ENCODE measurements around the gene CXXC1.
"Not testable (repeated sequence)": the region's sequence is repeated elsewhere in the genome, so short reads cannot be mapped to it uniquely, and the experiment has no call there.

The CXXC1 gene

DNA sequence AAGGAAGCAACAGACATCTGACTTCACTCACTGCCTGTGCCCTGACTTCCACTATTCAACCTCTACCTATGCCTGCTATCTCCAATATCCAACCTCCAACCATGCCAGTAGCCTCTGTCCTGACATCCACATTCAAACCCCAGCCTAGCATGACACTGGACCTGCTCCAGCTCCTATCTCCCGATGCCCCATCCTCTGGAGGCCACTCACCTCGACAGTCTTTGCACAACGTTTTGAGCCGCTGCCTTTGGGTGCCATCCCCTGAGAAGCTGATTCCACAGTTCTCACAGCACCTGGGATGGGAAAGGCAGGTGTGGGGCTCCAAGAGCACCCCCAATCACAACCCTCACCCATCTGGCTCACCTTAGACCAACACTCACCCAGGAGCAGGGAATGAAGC lies 11.0 kb downstream of the CXXC1 start:
- no peak for DNase-seq (ENCODE audit: low spot score)
- no peak for FAIRE-seq

DNA sequence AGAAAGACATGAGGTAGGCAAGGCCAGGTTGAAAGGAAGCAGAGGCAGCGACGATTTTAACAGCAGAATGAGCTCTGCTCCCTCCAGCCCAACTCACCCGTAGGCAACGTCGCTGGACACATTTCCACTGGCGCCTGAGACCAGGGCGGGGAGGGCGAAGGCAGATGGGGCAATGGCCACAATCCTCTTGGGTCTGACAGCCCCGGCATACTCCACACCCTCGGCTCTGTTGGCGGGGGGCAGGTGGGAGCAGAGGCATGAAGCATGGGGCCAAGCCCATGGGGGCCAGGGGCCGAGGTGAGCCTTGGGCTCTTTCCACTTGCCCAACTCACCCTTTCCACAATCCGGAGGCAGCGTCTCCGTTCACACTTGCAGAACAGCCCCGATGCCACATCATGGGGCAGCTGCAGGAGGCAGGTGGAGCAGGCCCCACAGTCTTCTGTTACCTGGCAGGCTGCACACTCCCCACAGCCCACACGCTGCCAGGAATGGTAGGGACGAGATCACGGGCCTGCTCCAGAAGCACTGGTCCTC lies 11.9 kb downstream of the CXXC1 start:
- FAIRE-seq (no peak), DNase-seq (ENCODE audit: low spot score) (no peak)

DNA sequence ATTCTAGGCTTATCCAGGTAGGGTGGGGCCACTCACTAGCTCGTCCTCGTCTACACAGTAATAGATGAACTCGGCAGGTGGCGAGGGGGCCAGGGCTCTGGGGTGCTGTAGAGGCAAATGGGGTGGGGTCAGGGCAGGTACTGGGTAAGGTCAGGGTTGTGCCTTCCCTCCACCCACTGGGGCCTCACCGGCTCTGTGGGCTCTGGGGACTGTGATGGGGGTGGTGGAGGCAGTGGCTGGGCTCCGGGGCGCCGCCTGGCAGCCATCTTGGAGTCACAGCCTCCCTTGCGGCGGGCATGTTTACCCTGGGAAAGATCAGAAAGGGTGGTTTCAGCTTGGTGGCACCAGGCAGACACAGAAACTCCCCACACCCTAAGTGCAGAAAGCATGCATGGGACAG lies 12.6 kb downstream of the CXXC1 start:
- DNase-seq (ENCODE audit: low spot score) (no peak), FAIRE-seq (no peak)

DNA sequence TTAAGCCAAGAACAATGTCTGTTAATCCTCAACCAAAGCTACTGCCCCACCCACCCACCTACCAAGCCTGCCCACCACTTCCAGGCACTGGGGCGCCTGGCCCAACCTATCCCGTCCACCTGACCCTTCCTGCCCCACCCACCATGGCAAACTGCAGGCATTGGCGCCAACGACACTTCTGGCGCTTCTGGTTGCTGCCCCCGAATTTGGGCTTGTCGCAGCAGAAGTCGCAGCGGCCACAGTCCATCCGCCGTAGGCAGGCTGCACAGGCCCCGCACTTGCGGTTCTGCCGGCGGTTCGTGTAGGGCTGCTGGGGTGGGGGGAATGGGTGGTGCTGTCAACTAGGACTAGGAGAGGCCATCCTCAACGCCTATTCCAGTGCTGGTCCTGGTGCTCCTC lies 13.4 kb downstream of the CXXC1 start:
- DNase-seq (ENCODE audit: low spot score) (no peak), FAIRE-seq (no peak)

DNA sequence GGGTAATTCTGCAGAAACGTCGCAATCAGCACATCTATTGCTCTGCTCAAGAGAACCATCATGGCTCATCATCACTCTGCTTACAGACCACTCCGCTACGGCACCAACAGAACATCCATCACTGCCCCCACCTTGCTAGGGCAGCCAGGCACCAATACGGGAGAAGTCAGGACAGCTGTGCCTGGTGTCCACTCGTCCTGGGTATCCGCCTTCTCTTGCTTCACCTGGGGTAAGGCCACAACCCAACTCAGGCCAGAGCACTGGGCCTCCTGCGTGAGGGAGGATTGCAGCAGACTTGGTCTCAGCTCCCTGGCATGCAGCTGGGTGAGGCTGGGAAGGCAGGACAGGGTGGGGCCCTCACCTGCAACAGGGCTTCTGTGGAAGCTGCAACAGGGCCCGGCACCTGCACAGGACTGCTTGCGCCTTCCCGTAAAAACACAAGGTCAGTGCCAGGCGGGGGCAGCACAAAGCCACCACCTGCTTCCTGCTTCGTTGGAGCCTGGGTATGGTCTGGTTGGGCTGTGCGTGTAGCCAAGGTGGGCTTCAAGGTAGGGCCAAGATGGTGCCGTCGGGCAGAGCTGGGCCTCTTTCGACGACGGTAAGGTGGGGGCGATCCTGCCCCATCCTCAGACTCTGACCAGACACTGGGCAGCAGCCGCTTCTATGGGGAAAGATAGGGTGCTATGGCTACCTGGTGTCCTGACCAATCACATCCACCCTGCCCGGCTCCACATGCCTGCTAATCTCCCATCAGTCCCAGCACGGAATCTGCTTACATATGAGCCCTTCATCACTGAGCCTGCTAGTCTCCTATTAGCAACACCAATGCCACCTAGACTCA lies 14.1 kb downstream of the CXXC1 start:
- FAIRE-seq (no peak), DNase-seq (ENCODE audit: low spot score) (no peak)

DNA sequence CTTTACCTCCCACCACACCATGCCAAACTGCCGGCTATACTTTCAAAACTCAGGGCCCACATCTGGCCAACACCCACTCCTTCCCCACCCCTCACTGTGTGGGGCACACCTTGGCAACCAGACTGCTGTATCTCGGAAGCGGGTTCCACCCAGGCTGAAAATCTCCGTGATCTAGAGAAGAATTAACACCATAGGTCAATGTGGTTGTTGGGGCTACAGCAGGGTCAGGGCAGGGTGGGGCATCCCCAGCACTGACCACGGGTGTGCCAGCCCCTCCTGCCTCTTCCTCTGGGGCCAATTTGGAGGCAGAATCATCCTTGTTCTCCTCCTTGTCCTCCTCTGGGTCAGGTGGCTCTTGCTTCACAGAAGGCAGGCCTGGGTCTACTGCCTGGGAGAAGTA lies 14.9 kb downstream of the CXXC1 start:
- no peak for DNase-seq (ENCODE audit: low spot score)
- FAIRE-seq, result no peak

DNA sequence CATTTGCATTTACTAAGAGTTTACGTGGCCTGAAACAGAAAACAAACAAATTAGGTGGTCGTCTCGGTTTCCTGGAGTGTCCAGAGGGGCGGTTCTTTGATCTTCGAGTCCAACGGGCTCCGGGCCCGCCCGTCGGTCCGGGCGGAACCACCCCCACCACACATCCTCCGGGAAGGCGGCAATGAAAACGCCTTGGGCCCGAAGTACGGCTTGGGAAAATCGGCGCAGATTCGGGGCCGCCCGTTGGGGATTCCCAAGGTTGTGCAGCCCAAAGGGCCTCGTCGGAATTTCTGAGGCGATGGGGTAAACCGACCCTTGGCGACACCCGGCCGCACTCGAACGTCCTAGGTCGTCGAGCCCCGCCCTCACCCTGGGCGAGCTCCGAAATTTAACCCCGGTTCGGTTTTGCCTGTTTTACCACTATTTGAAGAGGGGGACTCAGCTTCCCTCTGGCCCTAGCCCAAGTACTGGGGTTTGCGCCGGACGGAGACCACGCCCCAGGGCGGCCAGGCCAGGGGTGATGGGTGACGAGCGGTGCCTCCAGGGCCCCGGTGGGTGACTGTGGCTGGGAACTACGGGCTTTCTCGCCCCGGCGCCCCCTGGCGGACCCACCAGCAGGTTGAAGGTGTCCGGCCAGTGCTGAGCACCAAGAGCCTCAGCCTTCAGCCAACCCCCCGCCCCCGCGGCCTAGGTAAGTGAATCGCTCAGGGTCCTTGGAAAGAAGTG lies 19.3 kb downstream of the CXXC1 start:
- DNase-seq (ENCODE audit: low spot score) (no peak), FAIRE-seq (no peak)

DNA sequence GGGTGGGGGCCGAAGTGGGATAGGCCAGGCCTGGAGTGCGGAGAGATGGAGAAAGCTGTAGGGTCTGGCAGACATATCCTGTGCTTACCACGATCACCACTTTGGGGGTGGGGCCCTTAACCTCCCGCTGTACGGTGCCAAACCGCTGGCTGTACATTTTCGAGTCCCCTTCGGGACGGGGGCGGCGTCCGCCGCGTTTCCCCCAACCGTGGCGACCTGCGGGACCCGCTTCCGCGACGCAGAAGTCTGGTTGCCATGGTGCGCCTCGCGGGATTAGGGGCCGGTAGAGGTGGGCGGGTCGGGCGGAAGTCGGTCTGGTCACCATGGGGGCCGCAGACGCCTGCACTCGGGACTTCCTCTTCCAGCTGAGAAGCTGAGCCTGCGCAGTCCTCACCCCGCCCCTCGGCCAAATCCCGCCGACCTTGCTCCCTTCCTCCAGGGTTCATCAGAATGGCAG lies 21.2 kb downstream of the CXXC1 start, which contains the start of gene CFAP53:
CFAP53 (minus strand) TSS at position 248 of the 457 bp plus-strand sequence; CDS start at position 157, 91 bp downstream.
- FAIRE-seq (no peak), DNase-seq (ENCODE audit: low spot score) (peak; percentile 59)

DNA sequence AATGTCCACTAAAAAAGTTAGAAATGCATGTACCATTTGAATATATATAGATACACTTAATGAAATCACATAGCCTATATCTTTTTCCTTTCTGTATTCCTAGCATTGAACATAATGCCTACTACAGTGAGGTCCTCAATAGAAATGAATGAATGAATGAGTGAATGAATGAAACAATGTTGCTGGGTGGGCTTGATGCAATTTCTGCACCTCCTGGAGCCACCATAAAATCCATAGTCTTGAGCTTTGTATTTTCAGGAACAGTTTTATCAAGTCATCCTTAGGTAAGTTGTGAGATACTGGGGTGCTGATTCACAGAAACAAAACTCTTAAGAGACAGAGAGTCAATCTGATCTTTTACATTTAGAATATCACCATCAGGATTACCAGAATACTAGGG lies 24.5 kb downstream of the CXXC1 start:
- FAIRE-seq (no peak), DNase-seq (ENCODE audit: low spot score) (no peak)

DNA sequence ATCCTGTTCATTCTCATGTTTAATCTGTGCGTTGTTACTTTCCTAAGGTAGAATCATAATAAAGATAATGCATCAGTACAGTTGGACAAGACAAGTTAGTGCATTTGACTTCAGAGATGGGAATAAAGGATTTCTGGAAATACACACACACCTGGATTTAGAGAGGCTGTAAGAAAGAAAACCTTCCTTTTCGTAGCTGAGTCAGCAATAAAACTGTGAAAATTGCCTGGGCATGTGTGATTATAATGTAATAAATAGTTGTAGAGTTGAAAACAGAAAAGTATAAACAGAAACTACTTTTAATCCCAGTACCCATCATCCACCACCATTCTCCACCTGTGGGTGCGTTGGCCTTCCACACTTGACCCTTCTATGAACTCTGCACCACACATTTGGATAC lies 36.6 kb downstream of the CXXC1 start:
- no peak for DNase-seq (ENCODE audit: low spot score)
- FAIRE-seq, result no peak

DNA sequence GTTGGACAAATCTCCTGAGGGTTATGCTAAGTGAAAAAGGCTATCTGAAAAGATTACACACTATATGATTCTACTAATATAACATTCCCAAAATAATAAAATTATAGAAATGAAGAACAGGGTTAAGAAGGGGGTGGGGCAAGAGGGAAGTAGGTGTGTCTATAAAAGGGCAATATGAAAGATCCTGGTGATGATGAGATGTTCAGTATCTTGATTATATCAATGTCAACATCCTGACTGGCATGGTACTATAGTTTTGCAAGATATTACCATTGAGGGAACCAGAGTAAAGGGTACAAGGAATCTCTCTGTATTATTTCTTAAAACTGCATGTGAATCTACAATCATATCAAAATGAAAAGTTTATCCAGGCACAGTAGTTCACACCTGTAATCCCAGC lies 37.9 kb downstream of the CXXC1 start:
- FAIRE-seq (no peak), DNase-seq (ENCODE audit: low spot score) (no peak)

DNA sequence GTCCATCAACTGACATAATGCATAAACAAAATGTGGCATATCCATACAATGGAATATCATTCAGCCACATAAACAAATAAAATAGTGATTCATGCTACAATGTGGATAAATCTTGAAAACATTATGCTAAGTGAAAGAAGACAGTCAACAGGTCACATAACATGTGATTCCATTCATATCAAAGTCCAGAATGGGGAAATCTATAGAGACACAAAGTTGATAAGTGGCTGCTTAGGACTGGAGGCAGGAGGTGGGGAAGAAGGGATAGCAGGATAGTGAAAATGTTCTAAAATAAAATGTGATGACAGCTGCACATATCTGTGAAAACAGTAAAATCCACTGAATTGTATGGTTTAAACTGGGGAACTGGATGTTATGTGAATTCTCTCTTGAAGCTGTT lies 39.9 kb downstream of the CXXC1 start:
- DNase-seq (ENCODE audit: low spot score), result no peak
- FAIRE-seq, result no peak

DNA sequence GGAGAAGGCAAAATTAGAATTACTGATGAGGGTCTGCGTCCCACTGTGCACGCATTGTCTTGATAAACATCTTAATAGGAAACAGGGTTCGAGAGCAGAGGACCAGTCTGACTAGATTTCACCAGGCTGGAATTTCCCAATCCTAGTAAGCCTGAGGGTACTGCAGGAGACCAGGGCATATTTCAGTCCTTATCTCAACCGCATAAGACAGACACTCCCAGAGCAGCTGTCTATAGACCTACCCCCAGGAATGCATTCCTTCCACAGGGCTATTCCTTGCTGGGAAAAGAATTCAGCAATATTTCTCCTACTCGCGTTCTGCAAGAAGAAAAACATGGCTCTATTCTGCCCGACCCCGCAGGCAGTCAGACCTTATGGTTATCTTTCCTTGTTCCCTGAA lies 45.7 kb downstream of the CXXC1 start:
- not testable (repeated sequence) for FAIRE-seq; DNase-seq (ENCODE audit: low spot score)

DNA sequence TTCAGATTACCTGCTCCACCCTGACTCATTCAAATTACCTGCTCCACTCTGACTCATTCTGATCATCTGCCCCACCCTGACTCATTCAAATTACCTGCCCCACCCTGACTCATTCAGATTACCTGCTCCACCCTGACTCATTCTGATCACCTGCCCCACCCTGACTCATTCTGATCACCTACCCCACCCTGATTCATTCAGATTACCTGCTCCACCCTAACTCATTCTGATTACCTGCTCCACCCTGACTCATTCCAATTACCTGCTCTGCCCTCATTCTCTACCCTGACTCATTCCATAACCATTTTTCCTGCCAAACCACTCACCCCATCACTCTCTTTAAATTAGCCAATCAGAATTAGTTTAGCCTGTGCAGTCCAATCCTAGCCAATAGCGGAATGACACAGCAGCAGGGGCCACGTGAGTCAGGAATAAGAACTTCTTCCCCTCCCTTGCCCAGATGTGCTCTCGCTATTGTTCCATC lies 47.4 kb downstream of the CXXC1 start:
- FAIRE-seq, result no peak
- DNase-seq (ENCODE audit: low spot score), result peak; percentile 29

DNA sequence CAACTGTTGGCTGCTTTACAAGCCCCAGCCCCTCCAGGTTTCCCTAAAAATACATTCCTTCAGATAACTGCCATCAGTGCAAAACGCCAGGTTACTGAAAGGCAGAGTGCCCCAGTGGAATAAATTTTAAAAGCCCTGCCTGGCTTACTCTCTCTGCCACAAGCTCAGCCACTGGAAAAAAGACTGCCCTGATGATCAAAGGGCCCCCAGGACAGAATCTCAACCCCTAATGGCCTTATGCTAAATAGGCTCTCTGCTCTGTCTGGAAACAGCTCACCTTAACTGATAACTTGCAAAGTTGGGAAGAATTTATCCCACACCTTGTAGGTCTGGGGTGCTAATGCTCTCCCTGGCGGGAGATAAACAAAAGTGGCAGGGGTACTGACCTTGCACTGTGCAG lies 55.1 kb downstream of the CXXC1 start:
- DNase-seq (ENCODE audit: low spot score) (no peak), FAIRE-seq (no peak)

Measured in RCC 7860 (cell line).